ENCODE measurements around the gene DRD2. TPM values are rescaled to one million over a fixed set of nuclear protein-coding genes. Genes with fewer than 3 reads are reported as not detected.

DRD2 gene
- total and polyA plus RNA-seq, 5 donors = 0.05 TPM; not detected in 4

GRCh38 chr11:113365895-113366294, 109.3 kb downstream of the DRD2 start:
- H3K27me3 ChIP-seq (ENCODE audit: control insufficient read depth, insufficient read depth) = no peaks in the 10 kb centered on the region
- H3K27ac ChIP-seq (ENCODE audit: low read length) = no peak overlapping the region
- ATAC-seq = no peak
- DNase-seq = no peak
- intact Hi-C loops (cut with DNase I) = no loop called here
- WGBS = 70% methylated on average over 5 of the region's 5 CpGs
- H3K9me3 ChIP-seq (ENCODE audit: control insufficient read depth, low read length) = no peaks in the 10 kb centered on the region
- H3K4me1 ChIP-seq (ENCODE audit: control insufficient read depth, insufficient read depth, low read length) = no peaks in the 10 kb centered on the region
- H3K4me3 ChIP-seq (ENCODE audit: low read length) = no peak overlapping the region

GRCh38 chr11:113363996-113364641, 111.1 kb downstream of the DRD2 start:
- 80% methylated on average over 7 of the region's 7 CpGs for WGBS
- H3K4me3 ChIP-seq (ENCODE audit: low read length) = no peak overlapping the region
- DNase-seq = no peak
- no peaks in the 10 kb centered on the region for H3K4me1 ChIP-seq (ENCODE audit: control insufficient read depth, insufficient read depth, low read length)
- no peaks in the 10 kb centered on the region for H3K27me3 ChIP-seq (ENCODE audit: control insufficient read depth, insufficient read depth)
- ATAC-seq = no peak
- no peaks in the 10 kb centered on the region for H3K9me3 ChIP-seq (ENCODE audit: control insufficient read depth, low read length)
- no peak overlapping the region for H3K27ac ChIP-seq (ENCODE audit: low read length)
- intact Hi-C loops (cut with DNase I) = no loop called here

- Histone ChIP-seq H3K4me3 (ENCODE audit: low read length) (no peak overlapping the region), H3K27me3 (ENCODE audit: control insufficient read depth, insufficient read depth) (no peaks in the 10 kb centered on the region), H3K4me1 (ENCODE audit: control insufficient read depth, insufficient read depth, low read length) (no peaks in the 10 kb centered on the region), H3K27ac (ENCODE audit: low read length) (no peak overlapping the region), H3K9me3 (ENCODE audit: control insufficient read depth, low read length) (no peaks in the 10 kb centered on the region)
- ATAC-seq = no peak
- intact Hi-C loops (cut with DNase I) = no loop called here
- DNase-seq = no peak
- WGBS = 82% methylated on average over 5 of the region's 5 CpGs
Observed at GRCh38 chr11:113363406-113363805, 111.8 kb downstream of the DRD2 start.

Small RNA genes lying within 50 kb of the gene (microRNA-seq; reads per million reads assigned to microRNA genes)
- gene MIR4301 = 0 reads per million in 2 donors

Other genes with a start within 250 kb of the DRD2 start
- gene TTC12, start 160.8 kb downstream of the DRD2 start, total RNA-seq = 10 to 100 TPM in 2 of 4 donors, 1 to 10 TPM in 2; 5.0 to 10.9 (median 7.9) TPM
- 5.0 TPM for gene TTC12, start 160.8 kb downstream of the DRD2 start, polyA plus RNA-seq
- under 1 TPM in 1 of 4 donors, not detected in 3; 0.23 TPM for gene ANKK1, start 87.6 kb downstream of the DRD2 start, total RNA-seq
- gene ANKK1, start 87.6 kb downstream of the DRD2 start, polyA plus RNA-seq = 0.14 TPM
- under 1 TPM; 0.17 to 0.65 (median 0.39) TPM for gene TMPRSS5, start 230.9 kb upstream of the DRD2 start, total RNA-seq
- 1.6 TPM for gene TMPRSS5, start 230.9 kb upstream of the DRD2 start, polyA plus RNA-seq

Data from right cardiac atrium (tissue), 5 donors.